Spleen (tissue), 11 donors: Measurements from ENCODE around the gene ACOT11. TPM values are rescaled to one million over a fixed set of nuclear protein-coding genes. Genes with fewer than 3 reads are reported as not detected.
"Not testable (repeated sequence)": the region's sequence is repeated elsewhere in the genome, so short reads cannot be mapped to it uniquely, and the experiment has no call there.

ENCODE experiments used
- DNase-seq: peaks from one replicate; pipeline ENCODE4 v3.0.0-alpha.2; 2020
- H3K27ac ChIP-seq, 8 donors: fragments of 200-600 bp; sonication (generic) in 7 of 8; 1 replicate in 4 of 8; 2 replicates in 4 of 8; pipeline versions ENCODE4 v1.5.0 to v1.8.0; 2016 to 2021; ENCODE audit warnings: inconsistent platforms in 4 of 8, mild to moderate bottlenecking in 4 of 8, moderate library complexity in 1 of 8
- H3K27me3 ChIP-seq, 7 donors: fragments of 200-600 bp; sonication (generic) in 6 of 7; replicated peaks in 1 of 7; 1 replicate in 4 of 7; 2 replicates in 3 of 7; pipeline versions ENCODE4 v1.5.0 to v1.8.0; 2016 to 2021; ENCODE audit warnings: inconsistent platforms in 3 of 7, mild to moderate bottlenecking in 1 of 7
- H3K36me3 ChIP-seq, 6 donors: fragments of 200-600 bp; sonication (generic) in 5 of 6; 1 replicate in 4 of 6; 2 replicates in 2 of 6; pipeline versions ENCODE4 v1.5.0 to v1.8.0; 2016 to 2021; ENCODE audit warnings: inconsistent platforms in 2 of 6
- H3K4me1 ChIP-seq, 6 donors: fragments of 200-600 bp; sonication (generic) in 5 of 6; 1 replicate in 3 of 6; 2 replicates in 3 of 6; pipeline versions ENCODE4 v1.5.0 to v1.8.0; 2016 to 2021; ENCODE audit warnings: inconsistent platforms in 3 of 6
- H3K4me3 ChIP-seq, 8 donors: fragments of 200-600 bp; sonication (generic) in 7 of 8; 1 replicate in 4 of 8; 2 replicates in 4 of 8; pipeline versions ENCODE4 v1.5.0 to v1.8.0; 2016 to 2021; ENCODE audit warnings: inconsistent platforms in 4 of 8, mild to moderate bottlenecking in 4 of 8, moderate library complexity in 2 of 8
- H3K9me3 ChIP-seq, 8 donors: fragments of 200-600 bp; sonication (generic) in 7 of 8; 1 replicate in 4 of 8; 2 replicates in 4 of 8; pipeline versions ENCODE4 v1.5.0 to v1.8.0; 2016 to 2021; ENCODE audit warnings: inconsistent platforms in 4 of 8
- CTCF ChIP-seq, 11 experiments: fragments of 200-600 bp in 7 of 11; fragments of 450-650 bp in 4 of 11; sonication (generic) in 4 of 11; IDR thresholded peaks in 8 of 11; conservative IDR thresholded peaks in 3 of 11; 1 replicate in 7 of 11; 2 replicates in 4 of 11; pipeline versions ENCODE4 v1.4.0 to v1.8.0; 2016 to 2021; ENCODE audit warnings: antibody characterized with exemption in 11 of 11, inconsistent platforms in 4 of 11, mild to moderate bottlenecking in 1 of 11
- POLR2A ChIP-seq, 3 donors: fragments of 450-650 bp; IDR thresholded peaks; one replicate each; pipeline ENCODE4 v1.5.1; 2017; ENCODE audit warnings: antibody characterized with exemption in 3 of 3, mild to moderate bottlenecking in 1 of 3
- POLR2AphosphoS5 ChIP-seq, 3 donors: sonication (generic); formaldehyde crosslinking; IDR thresholded peaks; one replicate each; pipeline ENCODE4 v1.5.1; 2017; ENCODE audit warnings: antibody characterized with exemption in 3 of 3
- WGBS, 5 donors: extraction: QIAGEN DNeasy Blood & Tissue Kit in 3 of 5; methylation state at CpG; one replicate each; pipeline versions ENCODE4 v1.1.5 to v1.1.7; 2013 to 2018; 5-methylcytosine and 5-hydroxymethylcytosine counted together
- intact Hi-C: fragments of 100-400 bp; cut with DNase I; formaldehyde crosslinking; loops from one replicate; pipeline ENCODE4 v1.15.0; 2023; ENCODE audit warnings: low total_unique reads
- polyA plus RNA-seq, 3 donors: library from polyadenylated mRNA; stranded (reverse); fragments of 200-250 nt; gene quantifications; one replicate each; pipeline ENCODE4 v1.2.1, GENCODE V29; 2013
- total RNA-seq, 7 donors: library from RNA; depleted of rRNA in 3 of 7; stranded (reverse); fragments of >200 nt in 3 of 7; fragmentation: NEBNext Ultra II Directional in 4 of 7; extraction: Animal tissue kit (Norgen Biotek cat#: 25700) in 4 of 7; gene quantifications; one replicate each; pipeline versions ENCODE4 v1.1.0 to v1.2.1, GENCODE V29; 2016 to 2021
- donor health status: healthy with polysubstance abuse.
- donor health status: DM: no; HTN: no; CAD: no; lungs with moderate emphysema.
- donor health status: DM: no; HTN: no; CAD: no.
- donor health status: Bipolar disorder and iron deficiency.
- donor health status: healthy.
- donor health status: DM: no; HTN: no; CAD: no.
- donor health status: DM: yes; HTN: yes; CAD: no.

The ACOT11 gene
- total and polyA plus RNA-seq, 10 donors: 0.30 to 3.2 (median 2.1) TPM

- no peaks in the 10 kb centered on the region for H3K4me1 ChIP-seq
- intact Hi-C loops: no loop called here
- DNase-seq: no peak
- 60 to 76% (median 64%) methylated on average over 6 of the region's 6 CpGs for WGBS, 5 donors
- H3K36me3 ChIP-seq: no peaks in the 10 kb centered on the region
- TF ChIP-seq CTCF (IDR thresholded peaks at IDR 0.05 in 8 of 11, conservative IDR thresholded peaks at IDR 0.05 in 3 of 11) (no peak), POLR2AphosphoS5 (IDR thresholded peaks at IDR 0.05) (no peak), POLR2A (IDR thresholded peaks at IDR 0.05) (no peak)
- peaks cover 0 to 28% (median 2%) of the 10 kb centered on the region in 7 donors for H3K27me3 ChIP-seq
- no peak overlapping the region for H3K4me3 ChIP-seq
- no peaks in the 10 kb centered on the region for H3K9me3 ChIP-seq
- H3K27ac ChIP-seq: no peak overlapping the region
These were observed 41.4 kb upstream of the ACOT11 start for GRCh38 chr1:54506594-54506993.

- Histone ChIP-seq H3K4me3 (no peak overlapping the region), H3K36me3 (no peaks in the 10 kb centered on the region), H3K9me3 (peaks cover 0 to 4% (median 0%) of the 10 kb centered on the region in 8 donors), H3K27me3 (peaks cover 0 to 21% (median 0%) of the 10 kb centered on the region in 7 donors), H3K27ac (no peak overlapping the region), H3K4me1 (no peaks in the 10 kb centered on the region)
- WGBS, 5 donors: 80 to 90% (median 85%) methylated on average over 10 to 17 of the region's 17 CpGs
- intact Hi-C loops: no loop called here
- TF ChIP-seq POLR2AphosphoS5 (IDR thresholded peaks at IDR 0.05) (no peak), CTCF (IDR thresholded peaks at IDR 0.05 in 8 of 11, conservative IDR thresholded peaks at IDR 0.05 in 3 of 11) (no peak), POLR2A (IDR thresholded peaks at IDR 0.05) (no peak)
- peak; percentile 51 for DNase-seq
These were observed 40.8 kb upstream of the ACOT11 start for GRCh38 chr1:54507033-54507870.

- TF ChIP-seq POLR2AphosphoS5 (IDR thresholded peaks at IDR 0.05) (no peak), POLR2A (IDR thresholded peaks at IDR 0.05) (no peak), CTCF (IDR thresholded peaks at IDR 0.05 in 8 of 11, conservative IDR thresholded peaks at IDR 0.05 in 3 of 11) (no peak)
- DNase-seq: peak; percentile 36
- Histone ChIP-seq H3K27ac (no peak overlapping the region), H3K36me3 (no peaks in the 10 kb centered on the region), H3K9me3 (peaks cover 0 to 4% (median 0%) of the 10 kb centered on the region in 8 donors), H3K4me1 (no peaks in the 10 kb centered on the region), H3K4me3 (no peak overlapping the region), H3K27me3 (no peaks in the 10 kb centered on the region)
- WGBS, 5 donors: 87 to 93% (median 89%) methylated on average over 3 of the region's 3 CpGs
- intact Hi-C loops: no loop called here
These were observed 37.2 kb upstream of the ACOT11 start for GRCh38 chr1:54510715-54511270.

GRCh38 chr1:54513921-54514580 lies 34.0 kb upstream of the ACOT11 start:
- WGBS, 5 donors: 78 to 94% (median 93%) methylated on average over 23 to 24 of the region's 24 CpGs
- intact Hi-C loops, H3K4me1 ChIP-seq, H3K36me3 ChIP-seq, H3K27ac ChIP-seq, H3K9me3 ChIP-seq, H3K4me3 ChIP-seq, H3K27me3 ChIP-seq: not testable (repeated sequence)
- peak; percentile 44 for DNase-seq
